Pancreas (tissue), 10 donors: ENCODE data around the gene CD59. TPM values are rescaled to one million over a fixed set of nuclear protein-coding genes. Genes with fewer than 3 reads are reported as not detected.

Experiments used
- ATAC-seq, 4 donors: fragments of 200-7000 bp; cut with Tn5 transposase; one replicate each; pipeline versions ENCODE4 v1.8.0 to v1.9.1; 2020; ENCODE audit warnings: mild to moderate bottlenecking in 4 of 4, moderate library complexity in 4 of 4
- DNase-seq, 6 donors: peaks; one replicate each; pipeline ENCODE4 v3.0.0-alpha.2; 2020
- FAIRE-seq: peaks from 2 replicates; lab custom pipeline; 2012; peaks lifted over from hg19 to GRCh38; lab: Jason Lieb, UNC
- H3K27ac ChIP-seq, 4 donors: fragments of 200-600 bp; sonication (generic); 1 replicate in 3 of 4; 2 replicates in 1 of 4; pipeline versions ENCODE4 v1.5.0 to v1.8.0; 2020
- H3K27me3 ChIP-seq, 4 donors: fragments of 200-600 bp; one replicate each; pipeline ENCODE4 v1.8.0; 2021
- H3K36me3 ChIP-seq, 3 donors: fragments of 200-600 bp; sonication (generic) in 1 of 3; one replicate each; pipeline versions ENCODE4 v1.5.0 to v1.8.0; 2020 to 2021
- H3K4me1 ChIP-seq, 3 donors: fragments of 200-600 bp; one replicate each; pipeline ENCODE4 v1.8.0; 2021
- H3K4me3 ChIP-seq, 4 donors: fragments of 200-600 bp; sonication (generic) in 2 of 4; one replicate each; pipeline versions ENCODE4 v1.5.0 to v1.8.0; 2020 to 2021
- H3K9me3 ChIP-seq, 4 donors: fragments of 200-600 bp; one replicate each; pipeline ENCODE4 v1.8.0; 2021
- CTCF ChIP-seq, 4 donors: fragments of 200-600 bp; sonication (generic) in 3 of 4; IDR thresholded peaks; one replicate each; pipeline versions ENCODE4 v1.5.0 to v1.8.0; 2021; ENCODE audit warnings: antibody characterized with exemption in 4 of 4
- WGBS, 2 donors: extraction: QIAGEN DNeasy Blood & Tissue Kit; methylation state at CpG; one replicate each; pipeline ENCODE4 v1.1.7; 2013; 5-methylcytosine and 5-hydroxymethylcytosine counted together
- intact Hi-C, 3 donors: fragments of 100-400 bp; cut with DNase I; formaldehyde crosslinking; loops; one replicate each; pipeline versions ENCODE4 v1.11.1 to v1.14.2; 2022
- polyA plus RNA-seq, 2 donors: library from polyadenylated mRNA; stranded (reverse); fragments of 200-250 nt; gene quantifications; one replicate each; pipeline ENCODE4 v1.2.3, GENCODE V29; 2013
- total RNA-seq, 6 donors: library from RNA; stranded (reverse); fragmentation: NEBNext Ultra II Directional in 4 of 6; extraction: Animal tissue kit (Norgen Biotek cat#: 25700) in 4 of 6; gene quantifications; one replicate each; pipeline versions ENCODE4 v1.2.1 to v1.2.4, GENCODE V29; 2021 to 2023
- donor health status: healthy with polysubstance abuse.
- donor health status: DM: no; HTN: no; CAD: no; lungs with moderate emphysema.
- donor health status: DM: no; HTN: no; CAD: no.
- donor health status: control.
- donor health status: control.
- donor health status: Bipolar disorder and iron deficiency.
- donor health status: DM: yes; HTN: yes; CAD: no.
- donor health status: DM: no; HTN: no; CAD: no.
- donor health status: DM: no; HTN: no; CAD: no.
- donor health status: DM: yes; HTN: yes; CAD: no.

Gene CD59
- total and polyA plus RNA-seq, 8 donors: 44.4 to 495 (median 170) TPM

DNA sequence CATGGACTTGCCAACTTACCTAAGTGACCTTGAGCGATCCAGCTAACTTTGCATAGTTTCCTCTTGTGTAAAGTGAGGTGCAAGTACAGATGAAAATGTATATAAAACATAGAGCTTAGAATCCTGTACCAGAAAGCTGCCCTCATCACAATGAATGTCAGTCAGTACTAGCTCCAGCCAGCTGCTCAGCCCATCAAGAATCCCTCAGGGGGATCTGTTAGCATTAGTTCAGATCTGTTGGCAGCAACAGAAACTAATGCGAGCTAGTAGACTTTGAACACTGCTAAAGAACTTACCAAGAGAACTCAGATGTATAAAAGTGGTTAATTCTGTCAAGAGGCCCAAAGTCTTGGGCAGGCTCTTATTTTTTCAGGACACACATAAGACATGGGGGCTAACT lies 29.3 kb downstream of the CD59 start:
- Histone ChIP-seq H3K4me1 (peaks cover 8 to 25% (median 15%) of the 10 kb centered on the region in 3 donors), H3K27me3 (no peaks in the 10 kb centered on the region), H3K9me3 (no peaks in the 10 kb centered on the region), H3K36me3 (peaks cover 0 to 16% (median 13%) of the 10 kb centered on the region in 3 donors), H3K4me3 (no peak overlapping the region), H3K27ac (peak overlapping the region in 2 of 4 donors; percentile 21 to 50)
- no peak for FAIRE-seq
- WGBS, 2 donors: 86 to 98% methylated on average over 2 of the region's 2 CpGs
- DNase-seq: no peak
- intact Hi-C loops: no loop called here
- TF ChIP-seq CTCF (IDR thresholded peaks at IDR 0.05): no peak
- no peak for ATAC-seq

DNA sequence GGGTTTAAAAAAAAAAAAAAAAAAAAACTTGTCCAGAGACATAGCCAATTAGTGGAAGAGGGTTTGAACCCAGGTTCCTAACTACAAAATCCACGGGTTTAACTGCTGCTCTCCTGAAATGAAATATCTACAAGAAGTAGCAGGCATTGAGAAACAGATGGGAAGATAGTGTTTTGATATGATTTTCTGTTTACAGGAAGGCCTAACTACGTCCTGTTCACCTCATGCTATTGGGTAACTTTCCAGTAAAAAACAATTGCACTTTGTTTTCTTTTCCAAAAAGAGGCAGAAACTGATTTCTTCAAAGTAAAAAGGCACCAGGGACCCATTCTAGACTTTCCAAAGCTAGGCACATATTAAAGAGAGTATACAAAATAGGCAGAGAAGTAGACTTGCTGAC lies 29.7 kb downstream of the CD59 start:
- intact Hi-C loops: no loop called here
- no peak for FAIRE-seq

DNA sequence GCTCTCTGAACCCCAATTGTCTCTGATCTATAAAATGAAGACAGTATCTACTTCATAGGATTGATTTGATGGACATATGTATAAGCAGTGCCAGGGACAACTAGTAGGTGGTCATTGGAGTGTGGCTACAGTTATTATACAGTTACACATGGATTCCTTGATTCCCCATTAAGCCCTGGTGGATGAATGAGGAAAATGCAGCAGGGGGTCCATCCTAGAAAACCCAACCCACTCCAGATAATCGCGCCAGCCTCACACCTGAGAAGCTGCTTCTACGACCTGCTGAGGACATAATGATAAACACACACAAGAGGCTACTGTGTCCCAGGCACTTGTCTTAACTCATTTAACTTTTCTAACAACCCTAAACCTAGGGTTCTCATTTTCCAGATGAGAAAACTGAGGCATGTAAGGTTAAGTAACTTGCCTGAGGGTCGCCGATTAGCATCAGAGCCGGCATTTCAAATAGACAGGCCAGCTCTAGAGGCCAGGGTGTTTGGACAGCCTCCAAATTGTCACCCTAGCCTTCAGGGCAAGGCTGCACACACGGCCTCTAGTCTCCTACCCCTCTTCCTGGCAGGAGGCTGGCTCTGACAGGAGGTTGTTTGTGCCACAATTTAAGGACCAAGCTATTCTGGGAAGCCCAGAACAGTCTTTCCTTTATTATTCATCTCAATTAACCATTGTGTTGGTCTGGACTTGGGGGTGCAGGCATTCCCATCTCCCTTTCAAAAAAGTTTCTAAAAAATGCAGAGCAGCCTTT lies 31.8 kb downstream of the CD59 start:
- DNase-seq (peak in 1 of 6 donors; percentile 30), FAIRE-seq (no peak), ATAC-seq (no peak)
- Histone ChIP-seq H3K4me1 (peaks cover 13 to 36% (median 24%) of the 10 kb centered on the region in 3 donors), H3K9me3 (no peaks in the 10 kb centered on the region), H3K27me3 (no peaks in the 10 kb centered on the region), H3K27ac (peak overlapping the region in 3 of 4 donors; percentile 12 to 81 (median 71)), H3K36me3 (peaks cover 0 to 8% (median 6%) of the 10 kb centered on the region in 3 donors), H3K4me3 (no peak overlapping the region)
- TF ChIP-seq CTCF (IDR thresholded peaks at IDR 0.05): no peak
- intact Hi-C loops: no loop called here
- WGBS, 2 donors: 52 to 54% methylated on average over 7 of the region's 7 CpGs

More for the DNA sequence above, 29.7 kb downstream of the CD59 start:
- Histone ChIP-seq H3K27me3 (no peaks in the 10 kb centered on the region), H3K27ac (peak overlapping the region in 2 of 4 donors; percentile 21 to 50), H3K4me3 (no peak overlapping the region), H3K4me1 (peaks cover 12 to 29% (median 19%) of the 10 kb centered on the region in 3 donors), H3K9me3 (no peaks in the 10 kb centered on the region), H3K36me3 (peaks cover 0 to 16% (median 13%) of the 10 kb centered on the region in 3 donors)
- whole genome bisulfite sequencing, 2 donors: 44 to 64% methylated on average over 2 of the region's 2 CpGs
- no peak for ATAC-seq
- TF ChIP-seq CTCF (IDR thresholded peaks at IDR 0.05): no peak
- no peak for DNase-seq

DNA sequence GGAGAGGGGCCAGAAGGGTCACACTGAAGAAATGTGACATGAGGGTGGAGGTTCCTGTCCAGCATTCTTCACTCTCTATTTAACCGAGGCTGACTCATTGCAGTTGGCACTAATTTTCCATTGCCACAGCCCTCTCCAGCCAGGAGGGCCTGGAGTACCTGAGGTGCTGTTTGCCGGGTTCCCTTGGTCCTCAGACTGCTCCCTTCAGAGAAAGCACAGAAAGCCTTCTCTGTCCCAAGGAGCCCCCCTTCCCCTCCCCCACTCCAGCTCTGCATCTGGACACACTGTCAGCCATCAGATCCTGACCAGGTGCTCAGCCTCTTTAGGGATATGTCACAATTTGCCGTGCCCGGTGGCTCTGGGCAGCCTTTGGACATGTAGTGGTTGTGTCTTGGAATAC lies 32.4 kb downstream of the CD59 start:
- peaks cover 0 to 1% (median under 1%) of the 10 kb centered on the region in 3 donors for H3K36me3 ChIP-seq
- peak in 1 of 6 donors; percentile 39 for DNase-seq
- peak overlapping the region in 3 of 4 donors; percentile 12 to 81 (median 71) for H3K27ac ChIP-seq
- ATAC-seq: no peak
- intact Hi-C loops: no loop called here
- no peaks in the 10 kb centered on the region for H3K27me3 ChIP-seq
- no peak for TF ChIP-seq CTCF (IDR thresholded peaks at IDR 0.05)
- no peaks in the 10 kb centered on the region for H3K9me3 ChIP-seq
- 65 to 68% methylated on average over 4 of the region's 4 CpGs for whole genome bisulfite sequencing, 2 donors
- peaks cover 13 to 37% (median 24%) of the 10 kb centered on the region in 3 donors for H3K4me1 ChIP-seq
- no peak overlapping the region for H3K4me3 ChIP-seq
- no peak for FAIRE-seq

GRCh38 chr11:33703234-33703633 lies 33.0 kb downstream of the CD59 start:
- Histone ChIP-seq H3K36me3 (no peaks in the 10 kb centered on the region), H3K27me3 (no peaks in the 10 kb centered on the region), H3K4me3 (no peak overlapping the region), H3K27ac (peak overlapping the region in 3 of 4 donors; percentile 26 to 81 (median 71)), H3K9me3 (no peaks in the 10 kb centered on the region), H3K4me1 (peaks cover 13 to 40% (median 27%) of the 10 kb centered on the region in 3 donors)
- ATAC-seq: no peak
- FAIRE-seq: no peak
- intact Hi-C loops: no loop called here
- 62 to 66% methylated on average over 5 of the region's 5 CpGs for WGBS, 2 donors
- DNase-seq: no peak
- no peak for TF ChIP-seq CTCF (IDR thresholded peaks at IDR 0.05)
